C4-2B (cell line): ENCODE results near the gene C1orf159.

ENCODE experiments used
- CTCF ChIP-seq: fragments of 450-650 bp; conservative IDR thresholded peaks from 2 replicates; pipeline ENCODE4 v1.5.1; 2017; ENCODE audit warnings: mild to moderate bottlenecking
- ZFX ChIP-seq: fragments of 450-650 bp; IDR thresholded peaks from 2 replicates; pipeline ENCODE4 v1.6.1; 2017

- TF ChIP-seq CTCF (no peak), ZFX (no peak)
These were observed 16.2 kb downstream of the C1orf159 start for GRCh38 chr1:1099506-1100183.
